GM12878 (cell line): ENCODE data around the gene TOPBP1. TPM values are rescaled to one million over a fixed set of nuclear protein-coding genes. Genes with fewer than 3 reads are reported as not detected.

ENCODE experiments used
- ATF2 ChIP-seq: IDR thresholded peaks from 2 replicates; pipeline ENCODE4 v1.6.1; 2012; ENCODE audit warnings: low read length, inconsistent platforms
- NR2F1 ChIP-seq: fragments of 450-650 bp; conservative IDR thresholded peaks from 2 replicates; pipeline ENCODE4 v1.6.1; 2017; ENCODE audit warnings: mild to moderate bottlenecking
- SREBF2 ChIP-seq: IDR thresholded peaks from 2 replicates; pipeline ENCODE4 v1.6.1; 2012; ENCODE audit warnings: mild to moderate bottlenecking, low read length
- ZBTB11 ChIP-seq: fragments of 450-650 bp; formaldehyde crosslinking; IDR thresholded peaks from 2 replicates; pipeline ENCODE4 v1.5.0; 2022; ENCODE audit warnings: mild to moderate bottlenecking, missing genetic modification characterization
- ZSCAN29 ChIP-seq: fragments of 450-650 bp; IDR thresholded peaks from 2 replicates; pipeline ENCODE4 v1.6.1; 2017; ENCODE audit warnings: mild to moderate bottlenecking, moderate library complexity
- polyA plus RNA-seq, 11 experiments: library from polyadenylated mRNA; depleted of rRNA in 4 of 11; unstranded in 6 of 11; stranded (reverse) in 5 of 11; fragments of >200 nt; fragmentation: Nextera tagmentation in 4 of 11; fragmentation: Illumina TruSeq in 1 of 11; extraction: Ambion mirVana in 4 of 11; extraction: Trizol in 1 of 11; gene quantifications; 1 replicate in 1 of 11; 2 replicates in 10 of 11; pipeline versions ENCODE4 v1.2.1 to v1.2.3, GENCODE V29; 2011 to 2016; ENCODE audit warnings: inconsistent platforms in 2 of 11, missing spikeins in 2 of 11, low read depth in 1 of 11
- total RNA-seq, 4 experiments: library from RNA; depleted of rRNA in 3 of 4; stranded (reverse); fragments of >200 nt in 3 of 4; fragmentation: Illumina TruSeq in 1 of 4; extraction: Trizol in 1 of 4; gene quantifications; 2 replicates each; pipeline versions ENCODE4 v1.2.1 to v1.2.3, GENCODE V29; 2013 to 2021

TOPBP1 gene
- total and polyA plus RNA-seq, 10 of the 15 experiments (the other 5 are each of a cell fraction or from before 2014, with no cell fraction given), result 18.3 to 99.3 (median 61.5) TPM

GRCh38 chr3:133574260-133574881, 87.4 kb downstream of the TOPBP1 start (continued):
- TF ChIP-seq ATF2, result peak; percentile 65
- TF ChIP-seq ZBTB11, result no peak
- TF ChIP-seq SREBF2, result no peak
- peak; percentile 83 for TF ChIP-seq NR2F1
- 0 out of 2 replicates have a peak, but pooled peaks have one; percentile 42 for TF ChIP-seq ZSCAN29
- TF ChIP-seq, all 136 proteins: peak for 54
